HG02642 (cell line): ENCODE data around the gene CFAP99.

Experiments used
- ATAC-seq: cut with Tn5 transposase; IDR thresholded peaks from one replicate; pipeline ENCODE4 v1.9.1; 2021; ENCODE audit warnings: mild to moderate bottlenecking; ENCODE audit not compliant: unreplicated experiment, poor library complexity

CFAP99 gene

DNA sequence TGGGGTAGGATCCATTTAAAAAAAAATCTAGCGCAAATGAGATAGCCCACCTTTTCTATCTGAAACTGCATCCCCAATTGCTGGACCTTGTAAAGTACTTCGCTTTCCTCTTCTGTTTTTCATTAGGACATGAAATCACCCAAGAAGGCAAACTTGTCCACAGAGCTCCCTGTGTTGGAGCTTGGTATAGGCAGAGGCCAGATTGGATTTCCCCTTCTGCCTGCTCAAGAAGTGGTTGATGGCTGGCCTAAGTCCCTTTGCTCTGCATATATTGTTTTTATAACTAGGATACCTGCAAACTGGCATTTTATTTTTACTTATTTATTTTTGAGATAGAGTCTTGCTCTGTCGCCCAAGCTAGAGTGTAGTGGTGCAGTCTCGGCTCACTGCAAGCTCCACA is 78.6 kb downstream of the CFAP99 start:
- no peak for ATAC-seq

DNA sequence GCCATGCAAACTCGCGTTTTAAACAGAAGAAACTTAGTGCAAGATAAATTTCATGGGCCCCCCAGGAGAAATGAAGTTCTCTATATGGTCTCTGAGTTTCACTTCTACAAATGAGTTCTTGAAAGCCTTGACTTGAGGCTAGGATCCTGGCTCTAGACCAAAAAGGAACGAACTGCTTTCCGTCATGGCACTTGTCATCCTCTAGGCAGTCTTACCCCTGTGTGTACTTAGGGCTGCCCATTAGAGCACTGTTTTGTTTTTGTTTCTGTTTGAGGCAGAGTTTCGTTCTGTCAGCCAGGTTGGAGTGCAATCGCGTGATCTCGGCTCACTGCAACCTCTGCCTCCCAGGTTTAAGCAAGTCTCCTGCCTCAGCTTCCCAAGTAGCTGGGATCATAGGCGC is 79.2 kb downstream of the CFAP99 start:
- peak; percentile 91 for ATAC-seq

DNA sequence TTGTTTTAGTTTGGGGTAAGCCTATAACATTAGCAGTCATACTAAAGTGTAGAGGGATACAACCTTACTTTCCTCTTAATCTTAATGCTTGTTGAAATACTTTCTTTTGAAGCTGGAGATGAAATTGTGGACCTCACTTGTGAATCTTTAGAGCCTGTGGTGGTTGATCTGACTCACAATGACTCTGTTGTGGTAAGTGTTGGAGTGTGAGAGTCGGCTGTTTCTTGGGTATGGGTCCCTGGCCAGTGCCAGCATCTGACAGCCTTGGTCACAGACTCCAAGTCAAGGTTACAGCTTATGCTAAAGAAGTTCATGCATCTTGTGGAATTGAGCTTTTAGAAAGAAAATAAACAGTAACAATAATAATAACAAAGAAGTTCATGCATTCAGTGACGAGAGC is 81.8 kb downstream of the CFAP99 start:
- no peak for ATAC-seq

DNA sequence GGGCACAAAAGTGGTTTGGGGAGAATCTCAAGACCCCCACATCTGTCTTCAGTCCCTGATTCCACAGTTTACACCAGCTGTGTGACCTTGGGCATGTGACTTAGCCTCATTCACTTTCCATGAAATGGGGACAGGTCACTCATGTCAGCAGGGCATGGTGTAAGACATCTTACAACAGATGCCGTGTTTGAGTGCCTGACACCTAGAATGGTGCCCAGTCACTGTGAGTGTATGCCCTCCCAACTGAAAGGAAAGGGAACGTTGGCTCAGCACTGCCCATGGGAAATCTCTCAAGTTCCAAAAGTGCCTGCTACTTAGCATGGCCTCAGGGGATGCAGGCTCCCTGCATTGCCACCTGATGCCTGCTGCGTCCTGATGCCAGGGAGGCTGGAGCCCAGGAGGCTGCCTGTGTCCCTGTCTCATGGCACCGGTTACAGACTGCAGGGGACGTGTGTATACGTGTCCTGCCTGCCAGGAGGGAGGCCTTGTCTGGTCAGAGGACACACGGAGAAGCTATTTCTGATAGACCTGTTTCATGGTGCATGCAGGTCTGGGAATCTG is 82.4 kb downstream of the CFAP99 start:
- ATAC-seq: no peak

DNA sequence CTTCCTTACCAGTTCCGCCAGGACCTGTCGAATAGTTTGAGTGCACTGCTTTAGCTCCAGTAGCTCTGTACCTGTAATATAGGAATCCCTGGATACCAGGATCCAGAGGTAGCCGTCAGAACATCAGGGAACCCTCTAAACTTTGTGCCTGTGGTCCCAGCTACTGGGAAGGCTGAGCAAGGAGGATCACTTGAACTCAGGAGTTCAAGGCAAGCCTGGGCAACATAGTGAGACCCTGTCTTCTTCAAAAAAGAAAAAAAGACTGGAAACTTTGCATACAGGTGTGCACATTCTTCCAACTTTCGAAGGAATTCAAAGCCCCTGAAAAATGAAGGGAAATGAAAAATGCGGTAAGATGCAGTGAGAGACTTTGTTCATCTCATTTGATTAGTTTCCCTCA is 85.1 kb downstream of the CFAP99 start:
- ATAC-seq: no peak

DNA sequence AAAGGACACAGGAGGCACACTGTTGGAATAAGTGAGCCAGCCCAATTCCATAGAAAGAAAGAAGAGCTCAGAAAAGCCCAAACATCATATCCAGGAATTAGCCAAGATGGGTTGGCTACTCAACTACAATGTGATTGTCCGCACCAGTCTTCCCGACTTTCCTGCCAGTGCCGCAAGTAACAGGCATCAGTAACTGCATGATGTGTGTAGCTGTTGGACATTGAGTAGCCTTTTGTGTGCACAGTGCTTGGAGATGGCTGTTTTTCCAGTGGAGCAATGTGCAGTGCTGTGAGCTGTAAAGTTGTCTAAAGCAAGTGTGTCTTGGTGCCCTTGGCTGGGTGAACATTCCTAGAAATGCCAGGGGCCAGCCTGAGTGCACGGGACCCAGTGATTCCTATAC is 88.5 kb downstream of the CFAP99 start:
- ATAC-seq: no peak

DNA sequence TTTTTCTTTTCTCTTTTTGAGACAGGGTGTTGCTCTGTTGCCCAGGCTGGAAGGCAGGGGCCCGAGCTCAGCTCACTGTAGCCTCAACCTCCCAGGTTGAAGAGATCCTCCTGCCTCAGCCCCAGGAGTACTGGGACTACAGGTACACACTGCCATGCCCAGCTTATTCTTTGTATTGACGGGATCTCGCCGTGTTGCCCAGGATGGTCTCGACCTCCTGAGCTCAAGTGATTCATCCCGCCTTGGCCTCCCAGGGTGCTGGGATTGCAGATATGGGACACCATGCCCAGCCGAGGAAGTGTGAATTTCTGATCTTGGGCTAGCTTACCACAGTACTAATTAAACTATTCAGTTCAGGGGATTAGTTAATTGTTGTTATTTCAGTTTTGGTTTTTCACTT is 89.1 kb downstream of the CFAP99 start:
- no peak for ATAC-seq

DNA sequence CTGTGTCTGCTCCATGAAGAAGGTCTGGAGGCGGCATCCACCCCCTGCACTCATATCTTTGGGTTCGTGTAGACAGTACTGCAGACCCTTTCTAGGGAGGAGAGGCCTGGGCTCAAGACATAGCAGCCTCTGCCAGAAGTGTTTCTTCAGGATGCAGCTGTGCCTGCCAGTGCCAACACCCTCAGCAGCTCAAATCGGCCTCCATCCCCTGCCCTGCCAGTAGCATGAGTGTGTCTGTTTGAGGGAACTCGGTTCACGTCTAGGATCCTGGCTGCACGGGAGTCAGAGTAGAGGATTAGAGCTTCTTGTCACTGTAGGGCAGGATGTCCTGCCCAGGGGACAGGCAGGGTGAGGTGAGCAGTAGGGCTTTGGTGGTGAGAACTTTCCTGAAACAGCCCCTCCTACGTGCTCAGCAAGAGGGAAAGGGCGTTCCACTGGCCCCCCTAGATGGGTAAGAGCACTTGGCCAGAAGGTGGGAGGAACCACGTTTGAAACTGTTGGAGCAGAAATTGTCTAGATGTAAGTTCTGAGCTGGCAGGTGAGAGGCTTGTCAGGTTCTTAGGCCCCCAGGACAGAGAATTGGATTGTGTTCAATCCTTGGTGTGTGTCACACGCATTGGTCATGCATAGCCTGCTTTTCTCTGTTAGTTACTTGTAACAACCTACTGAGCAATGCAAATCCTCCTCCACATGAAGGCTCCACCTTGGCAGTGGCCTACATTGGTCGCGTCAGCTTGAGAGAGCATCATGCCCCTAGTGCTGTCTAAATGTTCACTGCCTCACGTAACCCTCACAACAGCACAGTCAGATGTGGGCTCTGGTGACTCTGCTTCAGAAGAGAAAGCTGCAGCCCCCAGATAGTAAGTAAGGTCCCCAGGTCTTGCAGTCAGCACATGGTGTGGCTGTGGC is 91.8 kb downstream of the CFAP99 start:
- no peak for ATAC-seq

DNA sequence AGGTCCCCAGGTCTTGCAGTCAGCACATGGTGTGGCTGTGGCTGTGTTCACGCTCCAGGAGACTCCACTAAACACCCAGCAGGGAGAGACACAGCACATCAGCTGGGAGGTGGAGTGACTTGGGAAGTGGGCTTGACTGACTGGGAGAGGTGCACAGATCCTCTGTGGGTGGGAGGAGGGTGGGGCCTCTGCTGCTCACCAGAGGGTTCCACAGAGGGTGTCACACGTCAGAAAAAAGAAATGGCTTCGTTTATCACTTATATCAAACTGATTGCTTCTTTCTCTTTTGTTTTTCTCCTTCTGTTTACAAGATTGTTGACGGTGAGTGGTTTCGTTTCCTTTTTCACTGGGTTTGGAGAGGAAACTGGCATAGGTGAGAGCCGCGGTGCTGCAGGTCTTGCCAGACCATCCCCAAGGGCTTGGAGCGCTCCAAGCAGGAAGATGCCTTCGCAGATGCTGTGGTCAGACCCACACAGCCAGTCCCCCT is 92.9 kb downstream of the CFAP99 start:
- ATAC-seq: no peak
